Progenitor cell of endocrine pancreas (in vitro differentiated cells): ENCODE measurements around the gene NFIX. TPM values are rescaled to one million over a fixed set of nuclear protein-coding genes. Genes with fewer than 3 reads are reported as not detected.

ENCODE experiments used
- DNase-seq: peaks from one replicate; pipeline ENCODE4 v3.0.0; 2021; ENCODE audit warnings: low spot score; ENCODE audit not compliant: unreplicated experiment
- H3K27ac Mint-ChIP-seq: 2 replicates; pipeline ENCODE4 v1.8.0; 2021; ENCODE audit warnings: mild to moderate bottlenecking, moderate library complexity, mixed read lengths
- H3K27me3 Mint-ChIP-seq: 2 replicates; pipeline ENCODE4 v1.8.0; 2021; ENCODE audit warnings: mixed read lengths
- H3K36me3 Mint-ChIP-seq: 2 replicates; pipeline ENCODE4 v1.8.0; 2022; ENCODE audit warnings: mixed read lengths; ENCODE audit not compliant: insufficient read depth
- H3K4me1 Mint-ChIP-seq: 2 replicates; pipeline ENCODE4 v1.8.0; 2021; ENCODE audit warnings: low read depth, mixed read lengths
- H3K4me3 Mint-ChIP-seq: 2 replicates; pipeline ENCODE4 v1.8.0; 2021; ENCODE audit warnings: low read depth, mild to moderate bottlenecking, moderate library complexity, mixed read lengths
- H3K9me3 Mint-ChIP-seq: 2 replicates; pipeline ENCODE4 v1.8.0; 2021; ENCODE audit warnings: low read depth, mixed read lengths
- total RNA-seq: library from RNA; stranded (reverse); gene quantifications from 2 replicates; pipeline ENCODE4 v1.2.1, GENCODE V29; 2021
- TF ChIP-seq, protein P1 (sequence below): fragments of 200-600 bp; sonication (generic); IDR thresholded peaks from one replicate; pipeline ENCODE4 v1.5.0; 2021; ENCODE audit warnings: antibody characterized with exemption, mild to moderate bottlenecking; ENCODE audit not compliant: unreplicated experiment

Gene NFIX
- total RNA-seq, 1 donor from 2014 or later = 0.46 TPM

DNA sequence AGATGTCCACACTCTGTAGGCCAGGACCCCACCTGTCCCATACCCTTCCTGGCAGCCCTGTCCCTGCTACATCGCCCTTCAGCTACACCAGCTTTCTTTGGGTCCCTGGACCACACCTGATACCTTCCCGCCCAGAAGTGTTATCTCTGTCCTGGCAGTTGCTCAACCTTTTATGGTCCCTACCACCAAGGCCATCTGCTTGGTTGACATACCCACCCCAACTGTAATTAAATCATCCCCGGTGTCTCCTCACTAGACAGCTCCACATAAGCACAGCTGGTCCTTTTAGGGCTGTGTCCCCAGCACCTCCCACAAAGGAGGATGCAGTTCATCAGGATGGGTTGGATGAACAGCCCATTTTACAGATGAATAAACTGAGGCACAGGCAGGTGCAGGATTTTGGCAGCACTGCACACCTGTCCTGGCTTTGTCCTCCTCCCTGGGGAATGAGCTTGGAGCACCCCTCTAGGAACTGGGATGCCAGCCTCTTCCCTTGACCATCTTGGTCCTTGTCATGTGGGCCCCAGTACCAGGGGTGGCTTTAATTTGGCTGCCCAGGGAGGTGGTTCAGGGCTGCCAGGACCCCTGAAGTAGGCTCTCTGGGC, 135.7 kb downstream of the NFIX start:
- H3K27me3 Mint-ChIP-seq = no peaks in the 10 kb centered on the region
- H3K9me3 Mint-ChIP-seq = no peaks in the 10 kb centered on the region
- no peaks in the 10 kb centered on the region for H3K36me3 Mint-ChIP-seq
- H3K27ac Mint-ChIP-seq = no peak overlapping the region
- H3K4me1 Mint-ChIP-seq = peaks cover 15% of the 10 kb centered on the region
- TF ChIP-seq, protein P1, sequence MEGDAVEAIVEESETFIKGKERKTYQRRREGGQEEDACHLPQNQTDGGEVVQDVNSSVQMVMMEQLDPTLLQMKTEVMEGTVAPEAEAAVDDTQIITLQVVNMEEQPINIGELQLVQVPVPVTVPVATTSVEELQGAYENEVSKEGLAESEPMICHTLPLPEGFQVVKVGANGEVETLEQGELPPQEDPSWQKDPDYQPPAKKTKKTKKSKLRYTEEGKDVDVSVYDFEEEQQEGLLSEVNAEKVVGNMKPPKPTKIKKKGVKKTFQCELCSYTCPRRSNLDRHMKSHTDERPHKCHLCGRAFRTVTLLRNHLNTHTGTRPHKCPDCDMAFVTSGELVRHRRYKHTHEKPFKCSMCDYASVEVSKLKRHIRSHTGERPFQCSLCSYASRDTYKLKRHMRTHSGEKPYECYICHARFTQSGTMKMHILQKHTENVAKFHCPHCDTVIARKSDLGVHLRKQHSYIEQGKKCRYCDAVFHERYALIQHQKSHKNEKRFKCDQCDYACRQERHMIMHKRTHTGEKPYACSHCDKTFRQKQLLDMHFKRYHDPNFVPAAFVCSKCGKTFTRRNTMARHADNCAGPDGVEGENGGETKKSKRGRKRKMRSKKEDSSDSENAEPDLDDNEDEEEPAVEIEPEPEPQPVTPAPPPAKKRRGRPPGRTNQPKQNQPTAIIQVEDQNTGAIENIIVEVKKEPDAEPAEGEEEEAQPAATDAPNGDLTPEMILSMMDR = no peak
- no peak overlapping the region for H3K4me3 Mint-ChIP-seq
- DNase-seq = no peak

DNA sequence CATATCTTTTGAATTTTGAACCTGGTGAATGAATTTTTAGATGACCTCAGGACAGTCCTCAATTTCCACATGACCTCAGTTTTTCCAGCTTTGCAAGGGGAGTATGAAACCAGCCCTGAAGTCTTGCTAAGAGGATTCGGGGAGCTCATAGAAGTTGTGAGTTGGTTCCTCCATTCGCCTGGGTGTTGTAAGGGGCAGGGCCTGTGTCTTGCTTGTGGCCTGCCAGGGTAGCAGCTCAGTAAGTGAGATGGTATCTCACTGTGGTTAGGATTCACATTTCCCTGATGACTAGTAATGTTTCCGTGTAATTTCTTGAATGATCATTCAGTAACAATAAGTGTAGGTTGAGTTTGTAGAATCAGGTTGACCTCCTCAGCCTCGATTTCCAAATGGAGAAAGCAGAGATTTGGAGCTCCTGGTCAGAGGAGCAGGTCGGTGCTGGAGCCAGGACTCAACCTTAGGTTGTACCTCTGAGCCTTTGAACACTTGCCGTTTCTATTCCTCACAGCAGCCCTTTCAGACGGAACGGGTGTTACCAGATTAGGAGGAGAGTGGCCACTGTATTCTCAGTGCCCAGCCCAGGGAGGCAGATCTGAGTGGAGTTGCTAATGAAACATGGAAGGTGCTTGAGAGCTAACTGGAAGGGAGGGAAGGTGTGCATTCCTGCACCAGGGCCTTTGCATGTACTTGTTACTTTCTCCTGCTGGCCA, 137.4 kb downstream of the NFIX start:
- TF ChIP-seq, protein P1 = no peak
- Mint-ChIP-seq H3K27ac (peak overlapping the region; percentile 9), H3K4me3 (no peak overlapping the region), H3K4me1 (peaks cover 14% of the 10 kb centered on the region), H3K27me3 (no peaks in the 10 kb centered on the region), H3K9me3 (no peaks in the 10 kb centered on the region), H3K36me3 (no peaks in the 10 kb centered on the region)
- no peak for DNase-seq

DNA sequence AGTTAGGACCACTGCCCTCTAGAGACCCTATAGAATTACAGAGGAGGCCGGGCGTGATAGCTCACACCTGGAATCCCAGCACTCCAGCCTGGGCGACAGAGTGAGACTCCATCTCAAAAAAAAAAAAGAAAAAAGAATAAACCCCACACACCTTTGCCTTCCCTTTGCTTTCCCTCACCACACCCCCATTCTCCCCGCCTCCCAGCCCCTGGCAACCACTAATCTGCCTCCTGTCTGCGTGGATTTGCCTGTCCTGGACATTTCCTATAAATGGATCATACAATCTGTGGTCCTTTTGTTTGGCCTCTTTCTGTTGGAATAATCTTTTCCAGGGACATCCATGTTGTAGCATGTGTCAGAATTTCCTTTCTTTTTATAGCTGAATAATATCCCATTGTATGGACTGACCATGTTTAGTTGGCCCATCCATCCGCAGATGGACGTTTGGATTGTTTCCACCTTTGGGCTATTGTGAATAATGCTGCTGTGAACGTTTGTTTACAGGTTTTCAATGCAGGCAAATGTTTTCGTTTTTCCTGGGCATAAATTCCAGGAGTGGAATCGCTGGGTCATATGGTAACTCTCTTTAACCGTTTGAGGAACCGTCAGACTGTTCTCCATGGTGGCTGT, 138.1 kb downstream of the NFIX start:
- no peak for DNase-seq
- Mint-ChIP-seq H3K36me3 (no peaks in the 10 kb centered on the region), H3K27me3 (no peaks in the 10 kb centered on the region), H3K4me3 (no peak overlapping the region), H3K9me3 (no peaks in the 10 kb centered on the region), H3K4me1 (peaks cover 7% of the 10 kb centered on the region), H3K27ac (peak overlapping the region; percentile 4)
- TF ChIP-seq, protein P1 = no peak

DNA sequence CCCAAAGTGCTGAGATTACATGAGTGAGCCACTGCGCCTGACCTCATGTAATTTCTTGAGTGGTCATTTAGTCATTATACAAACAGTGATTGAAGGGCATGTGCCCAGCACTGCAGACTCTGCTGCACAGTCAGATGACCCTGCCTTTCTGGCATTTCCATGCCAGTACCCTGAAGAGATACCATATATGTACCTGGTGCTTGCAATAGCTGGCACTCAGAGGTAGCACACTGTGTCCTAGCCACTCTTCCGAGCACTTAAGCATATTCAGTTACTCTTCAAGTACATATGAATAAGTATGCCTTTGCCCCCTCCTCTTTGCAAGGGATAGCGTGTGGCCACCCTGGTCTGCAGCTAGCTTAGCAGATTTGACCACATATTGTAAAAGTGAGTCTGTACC, 139.4 kb downstream of the NFIX start:
- H3K27me3 Mint-ChIP-seq = no peaks in the 10 kb centered on the region
- no peaks in the 10 kb centered on the region for H3K9me3 Mint-ChIP-seq
- H3K4me3 Mint-ChIP-seq = no peak overlapping the region
- no peak for DNase-seq
- H3K27ac Mint-ChIP-seq = no peak overlapping the region
- TF ChIP-seq, protein P1 = no peak
- H3K36me3 Mint-ChIP-seq = peaks cover under 1% of the 10 kb centered on the region
- H3K4me1 Mint-ChIP-seq = no peaks in the 10 kb centered on the region

DNA sequence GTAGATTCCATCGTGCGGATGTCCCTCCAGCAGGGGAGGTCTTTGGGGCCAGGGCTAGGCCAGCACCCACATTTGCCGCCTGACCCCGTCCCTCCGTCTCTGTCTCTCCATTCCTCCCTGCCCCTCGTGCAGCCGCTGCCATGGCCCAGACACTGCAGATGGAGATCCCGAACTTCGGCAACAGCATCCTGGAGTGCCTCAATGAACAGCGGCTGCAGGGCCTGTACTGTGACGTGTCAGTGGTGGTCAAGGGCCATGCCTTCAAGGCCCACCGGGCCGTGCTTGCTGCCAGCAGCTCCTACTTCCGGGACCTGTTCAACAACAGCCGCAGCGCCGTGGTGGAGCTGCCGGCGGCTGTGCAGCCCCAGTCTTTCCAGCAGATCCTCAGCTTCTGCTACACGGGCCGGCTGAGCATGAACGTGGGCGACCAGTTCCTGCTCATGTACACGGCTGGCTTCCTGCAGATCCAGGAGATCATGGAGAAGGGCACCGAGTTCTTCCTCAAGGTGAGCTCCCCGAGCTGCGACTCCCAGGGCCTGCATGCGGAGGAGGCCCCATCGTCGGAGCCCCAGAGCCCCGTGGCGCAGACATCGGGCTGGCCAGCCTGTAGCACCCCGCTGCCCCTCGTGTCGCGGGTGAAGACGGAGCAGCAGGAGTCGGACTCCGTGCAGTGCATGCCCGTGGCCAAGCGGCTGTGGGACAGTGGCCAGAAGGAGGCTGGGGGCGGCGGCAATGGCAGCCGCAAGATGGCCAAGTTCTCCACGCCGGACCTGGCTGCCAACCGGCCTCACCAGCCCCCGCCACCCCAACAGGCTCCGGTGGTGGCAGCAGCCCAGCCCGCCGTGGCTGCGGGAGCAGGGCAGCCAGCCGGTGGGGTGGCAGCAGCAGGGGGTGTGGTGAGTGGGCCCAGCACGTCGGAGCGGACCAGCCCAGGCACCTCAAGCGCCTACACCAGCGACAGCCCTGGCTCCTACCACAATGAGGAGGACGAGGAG, 140.1 kb downstream of the NFIX start:
- H3K36me3 Mint-ChIP-seq = peaks cover 2% of the 10 kb centered on the region
- no peaks in the 10 kb centered on the region for H3K9me3 Mint-ChIP-seq
- no peaks in the 10 kb centered on the region for H3K27me3 Mint-ChIP-seq
- DNase-seq = no peak
- H3K4me3 Mint-ChIP-seq = no peak overlapping the region
- no peaks in the 10 kb centered on the region for H3K4me1 Mint-ChIP-seq
- H3K27ac Mint-ChIP-seq = no peak overlapping the region
- TF ChIP-seq, protein P1 = no peak
